Breast epithelium (tissue), 3 donors: ENCODE results near the gene HRH3.

Source experiments
- CTCF ChIP-seq, 3 donors: fragments of 450-650 bp; IDR thresholded peaks; one replicate each; pipeline ENCODE4 v1.5.1; 2016 to 2017; ENCODE audit warnings: antibody characterized with exemption in 3 of 3, mild to moderate bottlenecking in 3 of 3, moderate library complexity in 3 of 3
- POLR2A ChIP-seq: fragments of 450-650 bp; IDR thresholded peaks from one replicate; pipeline ENCODE4 v1.6.1; 2016; ENCODE audit warnings: antibody characterized with exemption, mild to moderate bottlenecking, moderate library complexity
- POLR2AphosphoS5 ChIP-seq, 3 donors: sonication (generic); formaldehyde crosslinking; IDR thresholded peaks; one replicate each; pipeline ENCODE4 v1.6.1; 2017; ENCODE audit warnings: antibody characterized with exemption in 3 of 3

GRCh38 chr20:62191781-62192559 is 28.1 kb downstream of the HRH3 start:
- TF ChIP-seq CTCF (IDR thresholded peaks at IDR 0.05) (no peak), POLR2A (no peak), POLR2AphosphoS5 (IDR thresholded peaks at IDR 0.05) (no peak)
